Measurements from ENCODE around the gene APOL2.

DNA sequence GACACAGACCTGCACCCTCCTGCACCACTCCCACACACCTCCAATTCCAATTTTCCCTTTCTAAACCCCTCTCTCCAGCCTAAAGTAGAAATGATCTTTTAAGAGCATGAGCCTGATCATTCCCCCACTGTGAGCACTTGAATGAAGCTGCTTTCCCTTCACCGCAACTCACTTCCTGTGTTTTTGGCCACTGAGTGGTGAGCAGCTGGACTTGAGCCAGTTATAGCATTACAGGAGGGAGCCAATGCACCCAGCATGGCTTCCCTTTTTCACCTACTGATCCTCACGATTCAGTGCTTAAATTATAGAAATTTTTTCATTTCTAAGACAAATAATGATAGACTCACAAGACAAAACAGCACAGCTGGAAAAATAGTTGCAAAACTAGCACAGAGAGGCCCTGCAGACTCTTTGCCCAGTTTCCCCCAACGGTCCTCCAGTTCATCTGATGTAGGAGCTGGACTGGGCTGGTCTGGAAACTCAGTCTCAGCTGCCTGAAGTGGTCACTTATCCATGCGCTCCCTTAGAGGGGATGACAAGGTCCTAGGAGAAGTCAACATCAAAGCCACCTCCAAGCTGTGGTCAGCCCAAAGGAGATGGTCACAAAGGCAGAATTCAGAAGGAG, 28.0 kb downstream of the APOL2 start:
- TF ChIP-seq YY1 (IDR thresholded peaks at IDR 0.05; ENCODE audit: extremely low read depth, insufficient replicate concordance, low read depth, low read length) (no peak), CEBPB (IDR thresholded peaks at IDR 0.05; ENCODE audit: low read depth) (no peak), POLR2A (IDR thresholded peaks at IDR 0.05; ENCODE audit: borderline replicate concordance, extremely low read depth, insufficient read depth, insufficient read length) (no peak), JUND (IDR thresholded peaks at IDR 0.05) (no peak), EZH2phosphoT487 (IDR thresholded peaks at IDR 0.05; ENCODE audit: borderline replicate concordance) (no peak), SP1 (IDR thresholded peaks at IDR 0.05; ENCODE audit: low read depth) (no peak), EZH2 (IDR thresholded peaks at IDR 0.05) (no peak)
- TF ChIP-seq, protein P1, sequence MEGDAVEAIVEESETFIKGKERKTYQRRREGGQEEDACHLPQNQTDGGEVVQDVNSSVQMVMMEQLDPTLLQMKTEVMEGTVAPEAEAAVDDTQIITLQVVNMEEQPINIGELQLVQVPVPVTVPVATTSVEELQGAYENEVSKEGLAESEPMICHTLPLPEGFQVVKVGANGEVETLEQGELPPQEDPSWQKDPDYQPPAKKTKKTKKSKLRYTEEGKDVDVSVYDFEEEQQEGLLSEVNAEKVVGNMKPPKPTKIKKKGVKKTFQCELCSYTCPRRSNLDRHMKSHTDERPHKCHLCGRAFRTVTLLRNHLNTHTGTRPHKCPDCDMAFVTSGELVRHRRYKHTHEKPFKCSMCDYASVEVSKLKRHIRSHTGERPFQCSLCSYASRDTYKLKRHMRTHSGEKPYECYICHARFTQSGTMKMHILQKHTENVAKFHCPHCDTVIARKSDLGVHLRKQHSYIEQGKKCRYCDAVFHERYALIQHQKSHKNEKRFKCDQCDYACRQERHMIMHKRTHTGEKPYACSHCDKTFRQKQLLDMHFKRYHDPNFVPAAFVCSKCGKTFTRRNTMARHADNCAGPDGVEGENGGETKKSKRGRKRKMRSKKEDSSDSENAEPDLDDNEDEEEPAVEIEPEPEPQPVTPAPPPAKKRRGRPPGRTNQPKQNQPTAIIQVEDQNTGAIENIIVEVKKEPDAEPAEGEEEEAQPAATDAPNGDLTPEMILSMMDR (IDR thresholded peaks at IDR 0.05 in 2 of 3, conservative IDR thresholded peaks at IDR 0.05 in 1 of 3; ENCODE audit: borderline replicate concordance in 1 of 3, insufficient read depth in 1 of 3, low read depth in 2 of 3, low read length in 2 of 3) = no peak

All from HCT116 (cell line).